GM21529 (cell line): ENCODE measurements around the gene TPCN1.

Experiments used
- ATAC-seq: cut with Tn5 transposase; IDR thresholded peaks from one replicate; pipeline ENCODE4 v1.9.1; 2021; ENCODE audit not compliant: unreplicated experiment

Gene TPCN1

DNA sequence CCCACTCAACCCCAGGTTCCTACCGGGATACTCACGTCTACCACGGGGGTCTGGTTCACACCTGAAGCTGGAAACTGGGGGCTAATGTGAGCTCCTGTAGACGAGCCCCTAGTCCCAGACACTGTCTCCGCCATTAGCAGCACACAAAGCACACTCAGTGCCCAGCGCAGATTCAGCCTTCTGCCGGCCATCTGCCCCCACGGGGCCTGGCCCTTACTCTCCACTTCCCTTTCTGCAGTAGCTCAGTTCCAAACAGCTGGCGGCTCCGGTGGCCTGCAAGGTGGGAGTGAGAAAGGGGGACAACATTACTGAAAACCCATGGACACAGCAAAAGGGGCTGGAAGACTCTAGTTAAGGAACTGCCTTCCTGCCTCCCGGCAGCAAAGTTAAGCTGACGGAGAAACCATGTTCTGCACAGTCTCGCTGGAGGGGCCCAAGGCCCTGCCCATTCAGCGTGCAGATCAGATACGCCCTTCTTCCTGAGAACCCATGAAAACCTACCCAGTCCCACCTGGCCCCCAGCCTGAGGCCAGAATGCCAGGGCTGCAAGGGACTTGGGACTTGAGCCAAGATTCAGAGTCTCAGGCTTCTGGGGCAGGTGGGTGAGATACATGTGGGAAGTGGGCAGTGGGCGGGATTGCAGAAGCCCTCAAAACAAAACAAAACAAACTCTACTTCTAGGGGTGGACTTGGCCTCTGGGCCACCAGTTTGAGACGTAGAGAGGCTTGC lies 111.6 kb downstream of the TPCN1 start:
- no peak for ATAC-seq

DNA sequence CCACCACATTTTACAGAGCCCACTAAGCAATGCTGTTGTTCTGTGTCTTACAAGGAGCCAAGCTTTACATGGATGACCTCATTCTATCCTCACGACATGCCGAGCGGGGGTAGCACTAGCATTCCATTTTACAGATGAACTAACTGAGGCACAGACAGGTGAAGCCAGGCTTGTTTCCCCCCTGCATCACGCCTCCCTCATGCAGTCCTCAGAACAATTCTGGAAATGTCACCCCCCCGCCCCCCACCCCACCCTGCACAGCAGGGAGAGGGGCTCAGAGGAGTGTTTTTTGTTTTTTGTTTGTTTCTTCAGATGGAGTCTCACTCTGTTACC lies 112.1 kb downstream of the TPCN1 start:
- no peak for ATAC-seq

GRCh38 chr12:113333877-113334785 lies 112.9 kb downstream of the TPCN1 start:
- ATAC-seq: peak; percentile 21

GRCh38 chr12:113334786-113335539 lies 113.7 kb downstream of the TPCN1 start, which contains the start of gene SLC8B1:
Gene SLC8B1 (minus strand): TSS chr12:113335109. CDS start chr12:113332878, 2,231 bp downstream.
- ATAC-seq: peak; percentile 93

DNA sequence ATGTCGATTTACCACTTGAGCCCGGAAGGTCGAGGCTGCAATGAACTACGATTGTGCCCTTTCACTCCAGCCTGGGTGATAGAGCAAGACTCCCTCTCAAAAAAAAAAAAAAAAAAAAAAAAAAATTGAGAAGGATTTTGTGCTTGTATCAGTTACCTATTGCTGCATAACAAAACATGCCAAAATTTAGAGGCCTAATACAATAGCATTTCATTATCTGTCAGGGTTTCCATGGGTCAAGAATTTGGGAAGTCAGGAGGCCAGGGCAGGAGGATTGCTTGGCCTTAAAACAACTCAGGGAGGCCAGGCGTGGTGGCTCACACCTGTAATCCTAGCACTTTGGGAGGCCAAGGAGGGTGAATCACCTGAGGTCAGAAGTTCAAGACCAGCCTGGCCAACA lies 118.3 kb downstream of the TPCN1 start:
- ATAC-seq: no peak

DNA sequence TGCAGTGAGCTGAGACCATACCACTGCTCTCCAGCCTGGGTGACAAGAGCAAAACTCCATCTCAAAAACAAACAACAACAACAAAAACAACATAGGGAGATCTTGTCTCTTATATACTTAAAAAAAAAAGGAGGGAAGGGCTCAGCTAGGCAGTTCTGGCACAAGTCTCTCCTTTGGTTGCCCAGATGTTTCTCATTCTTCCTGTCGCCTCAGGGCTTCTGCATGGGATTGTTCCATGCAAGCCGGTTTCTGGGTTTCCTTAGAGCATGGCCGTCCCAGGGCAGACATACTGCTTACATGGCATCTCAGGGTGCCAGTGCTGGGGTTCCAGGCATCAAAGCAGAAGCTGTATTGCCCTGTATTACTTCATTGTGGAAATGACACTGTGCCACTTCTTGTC lies 118.8 kb downstream of the TPCN1 start:
- ATAC-seq: no peak

DNA sequence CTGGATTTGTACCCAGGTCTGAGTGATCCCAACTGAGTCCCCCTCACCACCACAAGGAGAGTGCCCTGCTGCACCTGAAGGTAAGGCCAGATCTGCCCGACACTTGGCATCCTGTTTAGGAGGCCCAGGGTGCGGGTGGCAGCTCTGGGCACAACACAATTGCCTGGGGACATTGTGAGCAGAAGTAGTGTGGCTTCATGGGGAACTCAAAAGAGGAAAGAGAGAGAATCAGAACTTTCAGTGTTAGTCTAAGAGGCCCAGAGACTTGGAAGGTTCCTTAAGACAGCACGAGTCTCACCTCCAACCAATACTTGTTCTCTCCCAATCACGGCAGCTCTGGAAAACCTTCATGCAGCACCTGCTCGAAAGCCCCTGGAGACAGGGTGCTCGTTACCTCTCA lies 120.3 kb downstream of the TPCN1 start:
- no peak for ATAC-seq

DNA sequence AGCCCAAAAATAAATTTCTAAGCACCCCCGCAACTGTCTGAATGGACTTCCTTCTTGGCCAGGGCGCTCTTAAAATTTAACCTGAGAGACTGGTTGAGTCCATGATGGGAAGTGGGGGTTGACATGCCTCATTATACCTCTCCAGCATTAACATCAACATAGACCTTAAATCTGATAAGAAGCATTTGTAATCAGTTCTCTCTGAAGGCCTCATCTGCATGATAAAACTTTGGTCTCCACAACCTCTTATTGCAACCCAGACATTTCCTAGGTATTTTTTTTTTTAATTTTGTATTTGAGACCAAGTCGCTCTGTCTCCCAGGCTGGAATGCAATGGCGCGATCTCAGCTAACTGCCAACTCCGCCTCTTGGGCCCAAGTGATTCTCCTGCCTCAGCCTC lies 124.1 kb downstream of the TPCN1 start:
- ATAC-seq: no peak

GRCh38 chr12:113346353-113346752 lies 125.1 kb downstream of the TPCN1 start:
- no peak for ATAC-seq

GRCh38 chr12:113347107-113347506 lies 125.8 kb downstream of the TPCN1 start:
- ATAC-seq: no peak

- ATAC-seq: no peak
These were observed 126.6 kb downstream of the TPCN1 start for GRCh38 chr12:113347892-113348291.
